Gastrocnemius medialis (tissue), 4 donors: Measurements from ENCODE around the gene STX19. TPM values are rescaled to one million over a fixed set of nuclear protein-coding genes. Genes with fewer than 3 reads are reported as not detected.

Experiments
- ATAC-seq, 2 donors: fragments of 150-250 bp; one replicate each; pipeline ENCODE4 v1.9.1; 2016
- DNase-seq, 2 donors: peaks; one replicate each; pipeline ENCODE4 v3.0.0-alpha.2; 2019
- H3K27ac ChIP-seq, 4 donors: fragments of 200-600 bp; sonication (generic); 1 replicate in 1 of 4; 2 replicates in 3 of 4; pipeline ENCODE4 v1.5.1; 2016 to 2018; ENCODE audit warnings: mild to moderate bottlenecking in 2 of 4, moderate library complexity in 1 of 4
- H3K27me3 ChIP-seq, 3 donors: fragments of 200-600 bp; sonication (generic) in 2 of 3; 1 replicate in 1 of 3; 2 replicates in 2 of 3; pipeline versions ENCODE4 v1.5.1 to v1.6.0; 2016 to 2019; ENCODE audit warnings: mild to moderate bottlenecking in 1 of 3, moderate library complexity in 1 of 3
- H3K36me3 ChIP-seq, 2 donors: fragments of 200-600 bp; sonication (generic) in 1 of 2; one replicate each; pipeline ENCODE4 v1.5.1; 2017 to 2018
- H3K4me1 ChIP-seq, 2 donors: fragments of 200-600 bp; sonication (generic) in 1 of 2; one replicate each; pipeline ENCODE4 v1.5.1; 2016 to 2017; ENCODE audit warnings: mild to moderate bottlenecking in 2 of 2
- H3K4me3 ChIP-seq, 4 donors: fragments of 200-600 bp; sonication (generic) in 3 of 4; 1 replicate in 1 of 4; 2 replicates in 3 of 4; pipeline ENCODE4 v1.5.1; 2016 to 2019; ENCODE audit warnings: mild to moderate bottlenecking in 2 of 4
- H3K9me3 ChIP-seq, 3 donors: fragments of 200-600 bp; sonication (generic) in 2 of 3; 1 replicate in 1 of 3; 2 replicates in 2 of 3; pipeline ENCODE4 v1.5.1; 2016 to 2019
- CTCF ChIP-seq, 5 experiments: fragments of 450-650 bp in 3 of 5; fragments of 200-600 bp in 2 of 5; sonication (generic) in 2 of 5; IDR thresholded peaks in 4 of 5; conservative IDR thresholded peaks in 1 of 5; 1 replicate in 4 of 5; 2 replicates in 1 of 5; pipeline ENCODE4 v1.5.1; 2016 to 2019; ENCODE audit warnings: antibody characterized with exemption in 5 of 5, mild to moderate bottlenecking in 3 of 5, moderate library complexity in 3 of 5
- POLR2A ChIP-seq, 2 donors: fragments of 450-650 bp; IDR thresholded peaks; one replicate each; pipeline ENCODE4 v1.6.1; 2017; ENCODE audit warnings: antibody characterized with exemption in 2 of 2, mild to moderate bottlenecking in 2 of 2, moderate library complexity in 2 of 2
- in situ Hi-C, 4 donors: fragments of 200-750 bp; cut with MboI; loops; one replicate each; pipeline versions ENCODE4 v1.15.0 to v1.8.0; 2017; ENCODE audit warnings: low sequenced_read_pairs in 4 of 4
- intact Hi-C: fragments of 100-400 bp; cut with DNase I; formaldehyde crosslinking; loops from one replicate; pipeline ENCODE4 v1.15.1; 2023; ENCODE audit warnings: low total_unique reads
- total RNA-seq, 4 donors: library from RNA; depleted of rRNA; stranded (reverse); fragments of >200 nt; gene quantifications; one replicate each; pipeline versions ENCODE4 v1.1.0 to v1.2.3, GENCODE V29; 2016

The STX19 gene
- total RNA-seq, 4 donors from 2014 or later, result not detected

GRCh38 chr3:94069194-94069813 is 40.9 kb upstream of the STX19 start:
- H3K27ac ChIP-seq, result no peak overlapping the region
- in situ Hi-C loops (loop anchor here in 2 of 4 donors (10.0 kb wide), 1 partner anchor 65 kb away; no protein-coding TSS in a partner anchor), intact Hi-C loops (loop anchor here (1.0 kb wide), 1 partner anchor 65 kb away; no protein-coding TSS in a partner anchor)
- no peak overlapping the region for H3K4me3 ChIP-seq
- H3K4me1 ChIP-seq, result peaks cover 0 to 1% of the 10 kb centered on the region in 2 donors
- TF ChIP-seq CTCF (IDR thresholded peaks at IDR 0.05 in 4 of 5, conservative IDR thresholded peaks at IDR 0.05 in 1 of 5) (peak in 3 of 5 experiments; percentile 38 to 62 (median 55)), POLR2A (IDR thresholded peaks at IDR 0.05) (no peak)
- no peak for ATAC-seq
- DNase-seq, result no peak
- no peaks in the 10 kb centered on the region for H3K9me3 ChIP-seq
- no peaks in the 10 kb centered on the region for H3K27me3 ChIP-seq
- no peaks in the 10 kb centered on the region for H3K36me3 ChIP-seq

GRCh38 chr3:94066506-94067500 is 38.4 kb upstream of the STX19 start:
- in situ Hi-C loops, result loop anchor here in 2 of 4 donors (10.0 kb wide), 1 partner anchor 62 kb away; no protein-coding TSS in a partner anchor
- Histone ChIP-seq H3K4me3 (no peak overlapping the region), H3K27ac (no peak overlapping the region), H3K36me3 (no peaks in the 10 kb centered on the region), H3K4me1 (peaks cover 8 to 11% of the 10 kb centered on the region in 2 donors), H3K9me3 (no peaks in the 10 kb centered on the region), H3K27me3 (no peaks in the 10 kb centered on the region)
- ATAC-seq, result no peak
- DNase-seq, result no peak
- intact Hi-C loops, result no loop called here
- TF ChIP-seq CTCF (IDR thresholded peaks at IDR 0.05 in 4 of 5, conservative IDR thresholded peaks at IDR 0.05 in 1 of 5) (no peak), POLR2A (IDR thresholded peaks at IDR 0.05) (no peak)

- Histone ChIP-seq H3K27ac (no peak overlapping the region), H3K36me3 (no peaks in the 10 kb centered on the region), H3K4me1 (peaks cover 8 to 11% of the 10 kb centered on the region in 2 donors), H3K27me3 (no peaks in the 10 kb centered on the region), H3K9me3 (no peaks in the 10 kb centered on the region), H3K4me3 (no peak overlapping the region)
- ATAC-seq (no peak), DNase-seq (no peak)
- TF ChIP-seq CTCF (IDR thresholded peaks at IDR 0.05 in 4 of 5, conservative IDR thresholded peaks at IDR 0.05 in 1 of 5), result no peak
- TF ChIP-seq POLR2A (IDR thresholded peaks at IDR 0.05), result no peak
- in situ Hi-C loops, result loop anchor here in 2 of 4 donors (10.0 kb wide), 1 partner anchor 61 kb away; no protein-coding TSS in a partner anchor
- intact Hi-C loops, result no loop called here
Observed at GRCh38 chr3:94065819-94066480, 37.6 kb upstream of the STX19 start.

GRCh38 chr3:94065122-94065521 is 36.7 kb upstream of the STX19 start:
- Histone ChIP-seq H3K4me3 (no peak overlapping the region), H3K27me3 (no peaks in the 10 kb centered on the region), H3K4me1 (peaks cover 8 to 11% of the 10 kb centered on the region in 2 donors), H3K27ac (no peak overlapping the region), H3K9me3 (no peaks in the 10 kb centered on the region), H3K36me3 (no peaks in the 10 kb centered on the region)
- in situ Hi-C loops, result loop anchor here in 2 of 4 donors (10.0 kb wide), 1 partner anchor 60 kb away; no protein-coding TSS in a partner anchor
- intact Hi-C loops, result no loop called here
- ATAC-seq (no peak), DNase-seq (no peak)
- no peak for TF ChIP-seq CTCF (IDR thresholded peaks at IDR 0.05 in 4 of 5, conservative IDR thresholded peaks at IDR 0.05 in 1 of 5)
- no peak for TF ChIP-seq POLR2A (IDR thresholded peaks at IDR 0.05)
